ENCODE measurements around the gene MATN4.

Gene MATN4

DNA sequence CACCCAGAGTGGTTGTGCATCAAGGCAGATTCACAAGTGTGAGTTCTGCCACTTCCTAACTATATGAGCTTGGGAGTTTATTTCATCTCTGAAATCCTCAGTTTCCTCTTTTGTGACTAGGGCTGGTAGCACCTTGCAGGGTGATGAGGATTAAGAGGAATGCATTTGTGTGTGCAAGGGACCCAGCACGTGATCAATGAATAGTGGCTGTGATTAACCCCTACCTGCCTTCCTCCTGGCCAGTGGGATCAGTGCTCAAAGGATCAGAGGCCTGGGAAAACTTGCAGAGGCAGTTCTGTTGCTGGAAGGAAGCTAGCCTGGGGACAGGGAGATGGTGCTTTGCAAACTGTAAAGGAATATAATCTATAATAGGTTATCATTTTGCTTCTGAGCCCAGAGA, 32.9 kb upstream of the MATN4 start:
- H3K27ac ChIP-seq (ENCODE audit: insufficient read depth, low read length, poor library complexity, severe bottlenecking): no peak overlapping the region
- no peaks in the 10 kb centered on the region for H3K27me3 ChIP-seq (replicated peaks; ENCODE audit: control insufficient read depth, insufficient read depth, low read length, poor library complexity, severe bottlenecking)
- H3K4me1 ChIP-seq (ENCODE audit: control insufficient read depth, insufficient read depth, low read length, poor library complexity, severe bottlenecking): peaks cover 3% of the 10 kb centered on the region
- no peaks in the 10 kb centered on the region for H3K9me3 ChIP-seq (ENCODE audit: control insufficient read depth, low read length)
- H3K36me3 ChIP-seq (ENCODE audit: control insufficient read depth, insufficient read depth, low read length): no peaks in the 10 kb centered on the region
- DNase-seq: no peak
- H3K4me3 ChIP-seq (ENCODE audit: insufficient read depth, low read depth, low read length, poor library complexity, severe bottlenecking): no peak overlapping the region

- DNase-seq: no peak
- H3K4me3 ChIP-seq (ENCODE audit: insufficient read depth, low read depth, low read length, poor library complexity, severe bottlenecking): no peak overlapping the region
- H3K36me3 ChIP-seq (ENCODE audit: control insufficient read depth, insufficient read depth, low read length): no peaks in the 10 kb centered on the region
Measured at GRCh38 chr20:45340236-45340847, 32.2 kb upstream of the MATN4 start.

GRCh38 chr20:45339799-45340198, 31.7 kb upstream of the MATN4 start:
- Histone ChIP-seq H3K27me3 (replicated peaks; ENCODE audit: control insufficient read depth, insufficient read depth, low read length, poor library complexity, severe bottlenecking) (no peaks in the 10 kb centered on the region), H3K4me3 (ENCODE audit: insufficient read depth, low read depth, low read length, poor library complexity, severe bottlenecking) (no peak overlapping the region), H3K4me1 (ENCODE audit: control insufficient read depth, insufficient read depth, low read length, poor library complexity, severe bottlenecking) (peaks cover 3% of the 10 kb centered on the region), H3K9me3 (ENCODE audit: control insufficient read depth, low read length) (no peaks in the 10 kb centered on the region), H3K27ac (ENCODE audit: insufficient read depth, low read length, poor library complexity, severe bottlenecking) (no peak overlapping the region), H3K36me3 (ENCODE audit: control insufficient read depth, insufficient read depth, low read length) (no peaks in the 10 kb centered on the region)
- DNase-seq: no peak

More at GRCh38 chr20:45340236-45340847, 32.2 kb upstream of the MATN4 start:
- peaks cover 3% of the 10 kb centered on the region for H3K4me1 ChIP-seq (ENCODE audit: control insufficient read depth, insufficient read depth, low read length, poor library complexity, severe bottlenecking)
- H3K9me3 ChIP-seq (ENCODE audit: control insufficient read depth, low read length): no peaks in the 10 kb centered on the region
- H3K27ac ChIP-seq (ENCODE audit: insufficient read depth, low read length, poor library complexity, severe bottlenecking): no peak overlapping the region
- no peaks in the 10 kb centered on the region for H3K27me3 ChIP-seq (replicated peaks; ENCODE audit: control insufficient read depth, insufficient read depth, low read length, poor library complexity, severe bottlenecking)

DNA sequence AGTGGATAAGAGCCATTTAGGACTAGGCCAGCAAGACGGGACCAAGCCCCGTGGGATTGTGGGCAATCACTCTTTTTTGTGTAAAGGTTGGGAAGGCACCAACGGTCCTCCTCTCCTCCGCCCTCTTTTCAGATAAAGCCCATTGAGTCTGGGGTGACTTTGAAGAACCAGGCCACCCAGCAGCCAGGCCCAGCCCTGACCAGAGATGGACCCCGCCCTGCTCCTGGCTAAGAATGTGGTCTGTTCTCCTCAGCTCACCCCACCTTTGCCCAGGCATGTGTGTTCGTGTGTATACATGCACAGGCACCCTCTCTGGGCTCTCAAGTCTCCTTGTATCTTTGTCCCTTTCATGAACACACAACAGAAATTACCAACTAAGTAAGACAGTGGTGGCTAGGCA, 31.0 kb upstream of the MATN4 start:
- no peaks in the 10 kb centered on the region for H3K36me3 ChIP-seq (ENCODE audit: control insufficient read depth, insufficient read depth, low read length)
- no peak overlapping the region for H3K27ac ChIP-seq (ENCODE audit: insufficient read depth, low read length, poor library complexity, severe bottlenecking)

DNA sequence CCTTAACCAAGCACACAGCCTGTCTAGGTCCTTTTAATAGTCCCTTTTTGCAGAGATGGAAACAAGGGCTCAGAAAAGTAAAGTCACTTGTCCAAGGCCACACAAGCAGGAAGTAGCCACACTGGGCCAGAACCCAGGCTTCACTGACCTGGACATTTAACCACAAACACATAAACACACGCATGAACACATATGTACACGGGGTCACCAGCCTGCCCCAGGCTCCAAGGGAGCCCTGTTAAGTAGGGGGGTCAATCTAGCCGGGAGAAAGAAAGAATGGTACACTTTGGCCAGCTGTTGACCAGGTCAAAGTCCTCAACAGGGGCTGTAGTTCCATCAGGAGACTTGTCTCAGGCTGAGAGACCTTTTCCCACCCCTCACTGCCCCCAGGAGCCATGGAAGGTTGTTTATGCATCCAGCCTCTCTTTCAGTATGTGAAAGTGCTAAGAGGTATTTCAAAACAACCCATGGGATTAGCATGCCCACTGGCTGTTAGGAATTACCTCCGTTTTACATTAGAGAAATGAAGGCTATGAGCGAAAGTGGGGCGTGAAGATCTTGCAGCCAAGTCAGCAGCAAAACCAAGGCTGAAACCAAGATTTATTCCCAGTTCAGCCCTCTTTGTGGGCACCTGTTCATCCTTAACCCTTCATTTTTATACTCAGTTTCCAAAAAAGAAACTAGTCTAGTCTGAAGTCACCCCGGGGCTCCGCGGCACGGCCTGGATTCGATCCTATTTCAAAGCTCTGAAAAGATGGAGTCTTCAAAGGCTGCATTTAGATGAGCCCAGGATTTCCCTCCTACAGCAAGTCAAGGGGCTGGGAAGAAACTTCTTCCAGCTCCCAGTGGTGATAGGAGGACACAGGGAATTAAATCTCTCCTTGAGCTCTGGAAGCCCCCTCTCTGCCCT, 30.3 kb upstream of the MATN4 start:
- no peak for DNase-seq

More for the DNA sequence above, 31.0 kb upstream of the MATN4 start:
- DNase-seq: no peak
- Histone ChIP-seq H3K4me1 (ENCODE audit: control insufficient read depth, insufficient read depth, low read length, poor library complexity, severe bottlenecking) (no peaks in the 10 kb centered on the region), H3K4me3 (ENCODE audit: insufficient read depth, low read depth, low read length, poor library complexity, severe bottlenecking) (no peak overlapping the region), H3K27me3 (replicated peaks; ENCODE audit: control insufficient read depth, insufficient read depth, low read length, poor library complexity, severe bottlenecking) (no peaks in the 10 kb centered on the region), H3K9me3 (ENCODE audit: control insufficient read depth, low read length) (no peaks in the 10 kb centered on the region)

DNA sequence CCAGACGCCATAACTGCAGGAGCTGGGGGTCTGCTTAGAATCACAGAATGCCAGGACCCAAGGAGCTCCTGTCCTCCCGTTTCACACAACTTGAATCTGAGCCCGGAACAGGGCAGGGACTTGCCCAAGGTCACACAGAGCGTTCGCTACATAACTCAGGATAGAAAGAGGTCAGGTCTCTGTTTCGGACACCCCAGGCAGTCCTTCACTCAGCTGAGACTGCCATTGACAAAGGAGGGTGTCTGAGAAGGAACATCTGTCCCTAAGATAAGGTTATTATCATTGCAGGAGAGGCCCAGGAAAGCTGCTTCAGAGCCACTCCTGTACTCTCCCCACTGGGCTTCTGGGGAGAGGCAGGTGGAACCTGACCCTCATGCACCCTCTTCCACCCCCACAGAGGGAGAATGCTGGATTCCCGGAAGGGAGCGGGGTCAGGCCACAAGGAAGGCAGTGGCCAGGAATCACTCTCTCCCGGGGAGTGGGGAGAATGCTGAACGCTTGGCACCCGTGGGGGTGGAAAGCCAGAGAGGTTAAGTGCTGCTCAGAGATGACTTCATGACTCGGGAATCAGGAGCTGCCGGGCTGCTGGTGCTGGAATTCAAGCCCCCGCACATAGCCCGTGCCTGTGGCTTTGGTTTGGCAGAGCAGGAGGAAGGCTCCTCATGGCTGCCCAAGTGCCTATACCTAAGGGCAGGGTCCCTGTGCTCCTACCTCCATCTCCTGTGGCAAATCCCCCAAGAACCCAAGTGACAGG, 29.4 kb upstream of the MATN4 start:
- Histone ChIP-seq H3K9me3 (ENCODE audit: control insufficient read depth, low read length) (no peaks in the 10 kb centered on the region), H3K27ac (ENCODE audit: insufficient read depth, low read length, poor library complexity, severe bottlenecking) (no peak overlapping the region), H3K36me3 (ENCODE audit: control insufficient read depth, insufficient read depth, low read length) (no peaks in the 10 kb centered on the region), H3K27me3 (replicated peaks; ENCODE audit: control insufficient read depth, insufficient read depth, low read length, poor library complexity, severe bottlenecking) (no peaks in the 10 kb centered on the region), H3K4me1 (ENCODE audit: control insufficient read depth, insufficient read depth, low read length, poor library complexity, severe bottlenecking) (no peaks in the 10 kb centered on the region), H3K4me3 (ENCODE audit: insufficient read depth, low read depth, low read length, poor library complexity, severe bottlenecking) (no peak overlapping the region)
- DNase-seq: no peak

More for the DNA sequence above, 30.3 kb upstream of the MATN4 start:
- Histone ChIP-seq H3K4me3 (ENCODE audit: insufficient read depth, low read depth, low read length, poor library complexity, severe bottlenecking) (no peak overlapping the region), H3K4me1 (ENCODE audit: control insufficient read depth, insufficient read depth, low read length, poor library complexity, severe bottlenecking) (no peaks in the 10 kb centered on the region), H3K9me3 (ENCODE audit: control insufficient read depth, low read length) (no peaks in the 10 kb centered on the region), H3K27me3 (replicated peaks; ENCODE audit: control insufficient read depth, insufficient read depth, low read length, poor library complexity, severe bottlenecking) (no peaks in the 10 kb centered on the region), H3K36me3 (ENCODE audit: control insufficient read depth, insufficient read depth, low read length) (no peaks in the 10 kb centered on the region), H3K27ac (ENCODE audit: insufficient read depth, low read length, poor library complexity, severe bottlenecking) (no peak overlapping the region)

DNA sequence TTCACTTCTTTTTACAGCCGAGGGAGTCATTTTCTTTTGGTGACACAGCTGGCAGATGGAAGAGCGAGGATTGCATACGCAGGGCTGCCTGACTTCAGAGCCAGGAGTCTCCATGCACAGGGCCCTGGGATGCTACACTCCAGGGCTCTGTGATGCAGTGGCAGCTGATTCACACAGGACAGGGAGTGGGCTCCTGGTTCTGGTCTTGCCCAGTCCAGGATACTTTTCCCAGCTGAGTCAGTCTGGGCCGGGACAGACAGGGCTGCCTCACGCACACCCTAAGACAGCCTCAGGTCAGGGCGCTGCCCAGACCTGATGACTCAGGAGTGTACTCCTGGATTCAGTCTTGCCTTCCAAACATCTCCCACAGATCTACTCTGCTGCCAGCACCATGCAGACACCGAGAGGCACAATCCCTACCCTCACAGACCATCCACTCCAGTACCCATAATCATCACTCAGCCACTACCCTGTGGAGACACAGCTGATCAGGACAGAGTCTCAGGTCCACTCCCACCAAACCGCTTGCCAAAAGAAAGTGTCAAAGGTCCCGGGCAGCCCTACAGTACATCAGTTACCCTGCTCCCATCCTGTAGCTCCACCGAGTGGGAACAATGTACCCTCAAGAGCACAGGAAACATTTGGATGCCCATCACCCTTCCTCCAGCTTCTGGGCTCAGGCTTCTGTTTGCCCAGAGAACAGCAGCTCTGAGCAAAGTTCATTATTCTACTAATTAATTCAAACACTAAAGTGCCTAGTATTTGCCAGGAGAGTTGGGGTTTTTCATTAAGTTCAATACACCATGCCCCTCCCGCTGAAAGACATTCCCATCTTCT, 28.6 kb upstream of the MATN4 start:
- Histone ChIP-seq H3K36me3 (ENCODE audit: control insufficient read depth, insufficient read depth, low read length) (no peaks in the 10 kb centered on the region), H3K27me3 (replicated peaks; ENCODE audit: control insufficient read depth, insufficient read depth, low read length, poor library complexity, severe bottlenecking) (no peaks in the 10 kb centered on the region), H3K27ac (ENCODE audit: insufficient read depth, low read length, poor library complexity, severe bottlenecking) (no peak overlapping the region), H3K9me3 (ENCODE audit: control insufficient read depth, low read length) (no peaks in the 10 kb centered on the region), H3K4me3 (ENCODE audit: insufficient read depth, low read depth, low read length, poor library complexity, severe bottlenecking) (no peak overlapping the region), H3K4me1 (ENCODE audit: control insufficient read depth, insufficient read depth, low read length, poor library complexity, severe bottlenecking) (no peaks in the 10 kb centered on the region)
- no peak for DNase-seq

GRCh38 chr20:45330476-45330875, 22.4 kb upstream of the MATN4 start:
- Histone ChIP-seq H3K4me1 (ENCODE audit: control insufficient read depth, insufficient read depth, low read length, poor library complexity, severe bottlenecking) (no peaks in the 10 kb centered on the region), H3K4me3 (ENCODE audit: insufficient read depth, low read depth, low read length, poor library complexity, severe bottlenecking) (no peak overlapping the region), H3K9me3 (ENCODE audit: control insufficient read depth, low read length) (no peaks in the 10 kb centered on the region), H3K27ac (ENCODE audit: insufficient read depth, low read length, poor library complexity, severe bottlenecking) (no peak overlapping the region), H3K27me3 (replicated peaks; ENCODE audit: control insufficient read depth, insufficient read depth, low read length, poor library complexity, severe bottlenecking) (no peaks in the 10 kb centered on the region), H3K36me3 (ENCODE audit: control insufficient read depth, insufficient read depth, low read length) (no peaks in the 10 kb centered on the region)
- DNase-seq: no peak

GRCh38 chr20:45329497-45330319, 21.6 kb upstream of the MATN4 start:
- Histone ChIP-seq H3K27ac (ENCODE audit: insufficient read depth, low read length, poor library complexity, severe bottlenecking) (no peak overlapping the region), H3K36me3 (ENCODE audit: control insufficient read depth, insufficient read depth, low read length) (no peaks in the 10 kb centered on the region)
- no peak for DNase-seq

More at GRCh38 chr20:45329497-45330319, 21.6 kb upstream of the MATN4 start:
- Histone ChIP-seq H3K27me3 (replicated peaks; ENCODE audit: control insufficient read depth, insufficient read depth, low read length, poor library complexity, severe bottlenecking) (no peaks in the 10 kb centered on the region), H3K4me3 (ENCODE audit: insufficient read depth, low read depth, low read length, poor library complexity, severe bottlenecking) (no peak overlapping the region), H3K9me3 (ENCODE audit: control insufficient read depth, low read length) (no peaks in the 10 kb centered on the region), H3K4me1 (ENCODE audit: control insufficient read depth, insufficient read depth, low read length, poor library complexity, severe bottlenecking) (no peaks in the 10 kb centered on the region)
